ENCODE measurements around the gene ARL6IP6.

Gene ARL6IP6

DNA sequence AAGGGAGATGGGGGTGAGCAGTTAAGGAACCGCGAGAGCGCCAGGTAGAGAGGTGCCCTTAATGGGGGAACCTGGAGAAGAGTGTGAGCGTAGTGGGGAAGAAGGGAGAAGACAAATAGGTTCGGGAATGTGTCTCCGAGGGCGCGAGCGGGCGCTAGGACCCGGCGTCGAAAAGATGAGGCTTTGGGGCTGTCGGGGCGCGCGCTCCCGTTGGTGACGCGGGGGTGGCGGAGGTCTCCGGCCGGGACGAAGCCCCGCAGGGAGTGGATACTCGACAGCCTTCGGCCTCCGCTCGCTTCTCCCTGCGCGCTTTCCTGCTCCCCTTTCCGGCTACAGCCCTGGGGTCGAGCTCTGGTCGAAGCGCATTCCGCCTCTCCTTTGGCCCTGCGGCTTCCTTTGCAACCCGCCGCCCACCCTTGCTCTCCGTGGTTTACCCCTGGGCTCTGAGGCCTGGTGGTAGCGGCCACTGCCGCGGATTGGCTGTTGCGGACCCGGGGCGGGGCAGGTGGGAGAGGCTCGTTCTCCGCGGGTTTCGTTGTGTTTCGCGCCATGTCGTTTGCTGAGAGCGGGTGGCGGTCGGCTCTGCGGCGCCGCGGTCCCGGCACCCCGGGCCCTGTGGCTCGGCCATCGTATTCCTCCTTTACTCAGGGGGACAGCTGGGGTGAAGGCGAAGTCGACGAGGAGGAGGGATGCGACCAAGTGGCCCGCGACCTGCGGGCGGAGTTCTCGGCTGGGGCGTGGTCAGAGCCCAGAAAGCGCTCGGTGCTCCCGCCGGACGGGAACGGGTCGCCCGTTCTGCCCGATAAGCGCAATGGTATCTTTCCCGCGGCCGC, at the start of gene ARL6IP6:
Gene ARL6IP6, plus strand, starts transcription at position 545 of the 833 bp plus-strand sequence. Its CDS starts 5 bp downstream, at position 550.
- no peak for FAIRE-seq
- no peak for DNase-seq (ENCODE audit: insufficient read length, low spot score)

DNA sequence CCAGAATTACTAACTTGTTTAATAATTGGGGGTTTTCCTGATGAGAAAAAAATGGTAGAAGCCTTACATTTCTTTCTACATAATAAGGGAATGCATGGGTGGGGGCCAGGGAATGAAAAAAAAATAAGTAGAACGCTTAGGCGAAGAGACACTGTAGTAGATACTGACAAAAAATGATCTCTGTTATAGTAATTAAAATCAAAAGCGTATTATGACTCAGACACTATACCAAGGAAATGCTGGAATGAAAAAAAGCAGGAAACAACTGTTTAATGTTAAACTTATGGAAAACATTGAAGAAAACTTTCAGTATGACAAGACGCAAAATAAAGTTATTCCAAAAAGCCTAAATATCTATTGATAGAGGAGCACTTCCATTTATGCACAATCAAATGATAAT, 44.1 kb upstream of the ARL6IP6 start:
- no peak for FAIRE-seq
- no peak for DNase-seq (ENCODE audit: insufficient read length, low spot score)
- TF ChIP-seq CTCF (IDR thresholded peaks at IDR 0.05; ENCODE audit: insufficient read depth, missing control alignments) = no peak

More for the DNA sequence above, at the start of gene ARL6IP6:
- TF ChIP-seq CTCF (IDR thresholded peaks at IDR 0.05; ENCODE audit: insufficient read depth, missing control alignments) = no peak

DNA sequence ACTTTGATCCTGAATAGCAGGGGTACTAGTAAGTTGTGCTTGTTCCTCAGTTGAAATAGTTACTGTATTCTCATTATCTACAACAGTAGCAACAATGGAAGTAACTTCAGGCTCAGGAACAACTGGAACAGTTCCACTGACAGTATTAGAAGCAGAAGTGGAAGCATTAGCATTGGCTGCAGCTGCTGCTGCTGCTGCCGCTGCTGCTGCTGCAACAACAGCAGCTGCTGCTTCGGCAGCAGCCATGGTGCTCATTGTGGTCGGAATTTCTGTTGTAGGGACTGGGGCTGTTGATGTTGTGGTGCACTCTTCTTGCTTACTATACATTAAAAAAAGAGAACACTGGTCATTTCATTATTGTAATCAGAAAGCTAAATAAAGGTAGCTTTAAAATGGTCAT, 42.0 kb upstream of the ARL6IP6 start:
- TF ChIP-seq CTCF (IDR thresholded peaks at IDR 0.05; ENCODE audit: insufficient read depth, missing control alignments) = no peak
- DNase-seq (ENCODE audit: insufficient read length, low spot score) = no peak
- no peak for FAIRE-seq

DNA sequence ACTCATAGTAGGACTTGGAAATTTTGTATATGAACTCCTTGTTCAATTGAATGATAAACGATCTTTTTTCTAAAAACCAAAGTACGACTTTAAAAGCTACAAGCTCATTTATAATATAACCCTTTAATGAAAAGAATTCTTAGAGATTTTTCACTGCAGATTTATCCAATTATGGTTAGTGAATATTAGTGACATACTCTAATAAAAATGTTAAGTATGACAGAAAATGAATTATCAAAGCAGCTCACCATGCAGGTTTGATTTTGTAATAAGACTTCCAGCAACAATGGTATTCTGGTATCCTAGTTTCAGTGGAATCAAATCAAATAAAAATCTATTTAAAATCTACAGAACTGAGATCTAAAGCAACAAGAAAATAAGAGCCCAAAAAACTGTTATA, 39.6 kb upstream of the ARL6IP6 start:
- no peak for DNase-seq (ENCODE audit: insufficient read length, low spot score)
- TF ChIP-seq CTCF (IDR thresholded peaks at IDR 0.05; ENCODE audit: insufficient read depth, missing control alignments) = no peak
- FAIRE-seq = no peak

GRCh38 chr2:152682663-152683062, 35.8 kb upstream of the ARL6IP6 start:
- DNase-seq (ENCODE audit: insufficient read length, low spot score) (no peak), FAIRE-seq (no peak)
- TF ChIP-seq CTCF (IDR thresholded peaks at IDR 0.05; ENCODE audit: insufficient read depth, missing control alignments) = no peak

- TF ChIP-seq CTCF (IDR thresholded peaks at IDR 0.05; ENCODE audit: insufficient read depth, missing control alignments) = no peak
- no peak for DNase-seq (ENCODE audit: insufficient read length, low spot score)
- FAIRE-seq = no peak
Measured at GRCh38 chr2:152683400-152683799, 35.0 kb upstream of the ARL6IP6 start.

DNA sequence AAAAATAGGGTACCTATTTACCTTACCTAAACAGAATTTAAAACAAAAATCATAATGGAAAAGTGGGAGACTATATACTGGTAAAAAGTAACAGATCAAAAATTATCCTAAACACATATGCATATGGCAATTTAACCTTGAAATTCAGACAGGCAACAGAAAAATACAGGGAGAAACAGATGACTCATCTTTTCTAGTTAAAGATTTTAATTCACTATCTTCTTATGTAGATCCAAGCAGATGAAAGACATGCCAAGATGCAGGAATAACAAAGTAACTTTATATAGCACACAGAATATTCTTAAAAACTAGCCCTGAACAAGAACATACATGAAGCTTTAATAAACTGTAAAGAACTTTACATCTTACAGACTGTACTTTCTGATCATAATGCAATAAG, 32.1 kb upstream of the ARL6IP6 start:
- FAIRE-seq (peak; percentile 21), DNase-seq (ENCODE audit: insufficient read length, low spot score) (no peak)
- no peak for TF ChIP-seq CTCF (IDR thresholded peaks at IDR 0.05; ENCODE audit: insufficient read depth, missing control alignments)

All from D721Med (cell line).